Activated naive CD8-positive, alpha-beta T cell treated with anti-CD3 and anti-CD28 coated beads, Interleukin-2, amount 50 U/mL, for 24 hours (primary cell): ENCODE measurements around the gene ZNF507.

Experiments
- ATAC-seq: fragments of 150-1000 bp; cut with Tn5 transposase; one replicate; pipeline ENCODE4 v1.10.0; 2021
- DNase-seq: peaks from one replicate; pipeline ENCODE4 v3.0.0; 2021
- H3K27ac Mint-ChIP-seq: one replicate; pipeline ENCODE4 v1.8.0; 2021; ENCODE audit warnings: mild to moderate bottlenecking, mixed read lengths
- H3K27me3 Mint-ChIP-seq: one replicate; pipeline ENCODE4 v1.8.0; 2021; ENCODE audit warnings: mixed read lengths
- H3K36me3 Mint-ChIP-seq: one replicate; pipeline ENCODE4 v1.8.0; 2021; ENCODE audit warnings: low read depth, mixed read lengths
- H3K4me1 Mint-ChIP-seq: one replicate; pipeline ENCODE4 v1.8.0; 2021; ENCODE audit warnings: mixed read lengths
- H3K4me3 Mint-ChIP-seq: one replicate; pipeline ENCODE4 v1.8.0; 2021; ENCODE audit warnings: mild to moderate bottlenecking, moderate library complexity, mixed read lengths
- H3K9me3 Mint-ChIP-seq: one replicate; pipeline ENCODE4 v1.8.0; 2021; ENCODE audit warnings: mixed read lengths

Gene ZNF507

GRCh38 chr19:32350471-32350865 lies 5.1 kb downstream of the ZNF507 start:
- ATAC-seq (no peak), DNase-seq (no peak)
- H3K27me3 Mint-ChIP-seq: no peaks in the 10 kb centered on the region
- peaks cover 3% of the 10 kb centered on the region for H3K9me3 Mint-ChIP-seq
- H3K27ac Mint-ChIP-seq: no peak overlapping the region
- H3K4me3 Mint-ChIP-seq: peak overlapping the region; percentile 24
- peaks cover 80% of the 10 kb centered on the region for H3K36me3 Mint-ChIP-seq
- H3K4me1 Mint-ChIP-seq: peaks cover 89% of the 10 kb centered on the region

GRCh38 chr19:32350987-32351348 lies 5.6 kb downstream of the ZNF507 start:
- DNase-seq (no peak), ATAC-seq (no peak)
- Mint-ChIP-seq H3K27ac (peak overlapping the region; percentile 77), H3K4me3 (peak overlapping the region; percentile 58), H3K36me3 (peaks cover 84% of the 10 kb centered on the region), H3K4me1 (peaks cover 94% of the 10 kb centered on the region), H3K9me3 (peaks cover 3% of the 10 kb centered on the region), H3K27me3 (no peaks in the 10 kb centered on the region)

GRCh38 chr19:32352241-32352630 lies 6.8 kb downstream of the ZNF507 start:
- Mint-ChIP-seq H3K4me1 (peaks cover 93% of the 10 kb centered on the region), H3K27ac (peak overlapping the region; percentile 69), H3K4me3 (no peak overlapping the region), H3K27me3 (no peaks in the 10 kb centered on the region), H3K9me3 (peaks cover 3% of the 10 kb centered on the region), H3K36me3 (peaks cover 89% of the 10 kb centered on the region)
- no peak for DNase-seq
- no peak for ATAC-seq

- DNase-seq: no peak
- no peak for ATAC-seq
- peaks cover 81% of the 10 kb centered on the region for H3K36me3 Mint-ChIP-seq
- no peaks in the 10 kb centered on the region for H3K27me3 Mint-ChIP-seq
- H3K4me1 Mint-ChIP-seq: peaks cover 75% of the 10 kb centered on the region
- no peak overlapping the region for H3K27ac Mint-ChIP-seq
- H3K4me3 Mint-ChIP-seq: no peak overlapping the region
- H3K9me3 Mint-ChIP-seq: peaks cover 3% of the 10 kb centered on the region
Measured at GRCh38 chr19:32354345-32354744, 8.9 kb downstream of the ZNF507 start.

- no peaks in the 10 kb centered on the region for H3K27me3 Mint-ChIP-seq
- peaks cover 66% of the 10 kb centered on the region for H3K4me1 Mint-ChIP-seq
- H3K27ac Mint-ChIP-seq: peak overlapping the region; percentile 81
- no peak for DNase-seq
- H3K4me3 Mint-ChIP-seq: no peak overlapping the region
- ATAC-seq: peak; percentile 72
- peaks cover 3% of the 10 kb centered on the region for H3K9me3 Mint-ChIP-seq
- peaks cover 76% of the 10 kb centered on the region for H3K36me3 Mint-ChIP-seq
Measured at GRCh38 chr19:32355309-32355708, 9.9 kb downstream of the ZNF507 start.

GRCh38 chr19:32357720-32358119 lies 12.3 kb downstream of the ZNF507 start:
- no peak for DNase-seq
- peaks cover 51% of the 10 kb centered on the region for H3K4me1 Mint-ChIP-seq
- ATAC-seq: no peak
- no peak overlapping the region for H3K27ac Mint-ChIP-seq
- peaks cover 3% of the 10 kb centered on the region for H3K9me3 Mint-ChIP-seq
- H3K36me3 Mint-ChIP-seq: peaks cover 72% of the 10 kb centered on the region
- H3K4me3 Mint-ChIP-seq: no peak overlapping the region
- H3K27me3 Mint-ChIP-seq: no peaks in the 10 kb centered on the region

GRCh38 chr19:32358321-32358720 lies 12.9 kb downstream of the ZNF507 start:
- Mint-ChIP-seq H3K4me3 (no peak overlapping the region), H3K27ac (no peak overlapping the region), H3K27me3 (no peaks in the 10 kb centered on the region), H3K9me3 (peaks cover 3% of the 10 kb centered on the region), H3K36me3 (peaks cover 67% of the 10 kb centered on the region), H3K4me1 (peaks cover 47% of the 10 kb centered on the region)
- no peak for DNase-seq
- no peak for ATAC-seq

GRCh38 chr19:32359581-32359980 lies 14.2 kb downstream of the ZNF507 start:
- Mint-ChIP-seq H3K27ac (no peak overlapping the region), H3K36me3 (peaks cover 63% of the 10 kb centered on the region), H3K4me1 (peaks cover 44% of the 10 kb centered on the region), H3K9me3 (no peaks in the 10 kb centered on the region), H3K4me3 (no peak overlapping the region), H3K27me3 (no peaks in the 10 kb centered on the region)
- ATAC-seq (no peak), DNase-seq (no peak)

- DNase-seq: no peak
- no peaks in the 10 kb centered on the region for H3K9me3 Mint-ChIP-seq
- no peak for ATAC-seq
- H3K27me3 Mint-ChIP-seq: no peaks in the 10 kb centered on the region
- peaks cover 32% of the 10 kb centered on the region for H3K4me1 Mint-ChIP-seq
- H3K4me3 Mint-ChIP-seq: no peak overlapping the region
- no peak overlapping the region for H3K27ac Mint-ChIP-seq
- H3K36me3 Mint-ChIP-seq: peaks cover 61% of the 10 kb centered on the region
Measured at GRCh38 chr19:32361574-32362317, 16.3 kb downstream of the ZNF507 start.

GRCh38 chr19:32362318-32362691 lies 16.9 kb downstream of the ZNF507 start:
- Mint-ChIP-seq H3K9me3 (no peaks in the 10 kb centered on the region), H3K4me1 (peaks cover 32% of the 10 kb centered on the region), H3K4me3 (no peak overlapping the region), H3K36me3 (peaks cover 64% of the 10 kb centered on the region), H3K27me3 (no peaks in the 10 kb centered on the region), H3K27ac (no peak overlapping the region)
- no peak for ATAC-seq
- no peak for DNase-seq

- no peak for ATAC-seq
- Mint-ChIP-seq H3K9me3 (no peaks in the 10 kb centered on the region), H3K4me1 (peaks cover 32% of the 10 kb centered on the region), H3K27ac (no peak overlapping the region), H3K27me3 (no peaks in the 10 kb centered on the region), H3K4me3 (no peak overlapping the region), H3K36me3 (peaks cover 66% of the 10 kb centered on the region)
- no peak for DNase-seq
Measured at GRCh38 chr19:32363175-32363574, 17.8 kb downstream of the ZNF507 start.

GRCh38 chr19:32363632-32364031 lies 18.2 kb downstream of the ZNF507 start:
- no peak for ATAC-seq
- H3K4me3 Mint-ChIP-seq: no peak overlapping the region
- peaks cover 34% of the 10 kb centered on the region for H3K4me1 Mint-ChIP-seq
- no peak overlapping the region for H3K27ac Mint-ChIP-seq
- peaks cover 65% of the 10 kb centered on the region for H3K36me3 Mint-ChIP-seq
- H3K27me3 Mint-ChIP-seq: no peaks in the 10 kb centered on the region
- no peaks in the 10 kb centered on the region for H3K9me3 Mint-ChIP-seq
- no peak for DNase-seq

GRCh38 chr19:32364040-32364439 lies 18.6 kb downstream of the ZNF507 start:
- no peak for ATAC-seq
- no peak overlapping the region for H3K4me3 Mint-ChIP-seq
- peaks cover 34% of the 10 kb centered on the region for H3K4me1 Mint-ChIP-seq
- no peak overlapping the region for H3K27ac Mint-ChIP-seq
- no peak for DNase-seq
- no peaks in the 10 kb centered on the region for H3K9me3 Mint-ChIP-seq
- H3K27me3 Mint-ChIP-seq: no peaks in the 10 kb centered on the region
- H3K36me3 Mint-ChIP-seq: peaks cover 63% of the 10 kb centered on the region

- no peak overlapping the region for H3K27ac Mint-ChIP-seq
- DNase-seq (no peak), ATAC-seq (no peak)
- no peaks in the 10 kb centered on the region for H3K27me3 Mint-ChIP-seq
- peaks cover 30% of the 10 kb centered on the region for H3K4me1 Mint-ChIP-seq
- peaks cover 69% of the 10 kb centered on the region for H3K36me3 Mint-ChIP-seq
- H3K9me3 Mint-ChIP-seq: no peaks in the 10 kb centered on the region
- H3K4me3 Mint-ChIP-seq: no peak overlapping the region
Measured at GRCh38 chr19:32367063-32367462, 21.7 kb downstream of the ZNF507 start.

- no peak for DNase-seq
- Mint-ChIP-seq H3K4me3 (no peak overlapping the region), H3K4me1 (peaks cover 27% of the 10 kb centered on the region), H3K9me3 (no peaks in the 10 kb centered on the region), H3K27me3 (no peaks in the 10 kb centered on the region), H3K27ac (peak overlapping the region; percentile 30), H3K36me3 (peaks cover 72% of the 10 kb centered on the region)
- no peak for ATAC-seq
Measured at GRCh38 chr19:32367948-32368536, 22.6 kb downstream of the ZNF507 start.
